ENCODE data around the gene STXBP6. TPM values are rescaled to one million over a fixed set of nuclear protein-coding genes. Genes with fewer than 3 reads are reported as not detected.
A peak's percentile ranks its signal among the peaks of the same experiment; 100 is the strongest.
"Not testable (repeated sequence)": the region's sequence is repeated elsewhere in the genome, so short reads cannot be mapped to it uniquely, and the experiment has no call there.

Gene STXBP6
- total and polyA plus RNA-seq, 7 donors: 7.1 to 32.8 (median 14.3) TPM

- DNase-seq: peak; percentile 74
- 9 to 40% methylated on average over 9 of the region's 9 CpGs for WGBS, 2 donors
- no peaks in the 10 kb centered on the region for H3K27me3 ChIP-seq
- no peaks in the 10 kb centered on the region for H3K36me3 ChIP-seq
- no peak overlapping the region for H3K4me3 ChIP-seq
- intact Hi-C loops (cut with DNase I): loop anchor here (1.0 to 5.0 kb wide), 3 partner anchors 243 to 346 kb away; no protein-coding TSS in a partner anchor
- peak overlapping the region in 1 of 4 donors; percentile 11 for H3K27ac ChIP-seq
- peaks cover 0 to 17% (median 2%) of the 10 kb centered on the region in 4 donors for H3K4me1 ChIP-seq
- no peak for TF ChIP-seq EP300 (IDR thresholded peaks at IDR 0.05)
- TF ChIP-seq POLR2A (IDR thresholded peaks at IDR 0.05): no peak
- TF ChIP-seq POLR2AphosphoS5 (IDR thresholded peaks at IDR 0.05): peak in 2 of 4 donors; percentile 28 to 38
- peak; percentile 46 to 89 (median 78) for TF ChIP-seq CTCF (IDR thresholded peaks at IDR 0.05)
- H3K9me3 ChIP-seq: no peaks in the 10 kb centered on the region
Measured at GRCh38 chr14:24806061-24806678, 243.8 kb downstream of the STXBP6 start.

GRCh38 chr14:24804552-24805212 is 245.3 kb downstream of the STXBP6 start:
- H3K9me3 ChIP-seq: no peaks in the 10 kb centered on the region
- no peaks in the 10 kb centered on the region for H3K36me3 ChIP-seq
- no peak for TF ChIP-seq EP300 (IDR thresholded peaks at IDR 0.05)
- TF ChIP-seq POLR2AphosphoS5 (IDR thresholded peaks at IDR 0.05): no peak
- TF ChIP-seq CTCF (IDR thresholded peaks at IDR 0.05): no peak
- TF ChIP-seq POLR2A (IDR thresholded peaks at IDR 0.05): no peak
- WGBS, 2 donors: 60 to 61% methylated on average over 3 of the region's 3 CpGs
- no peak overlapping the region for H3K27ac ChIP-seq
- H3K4me3 ChIP-seq: no peak overlapping the region
- H3K4me1 ChIP-seq: peaks cover 0 to 9% (median 0%) of the 10 kb centered on the region in 4 donors
- no peaks in the 10 kb centered on the region for H3K27me3 ChIP-seq
- intact Hi-C loops (cut with DNase I): loop anchor here (5.0 kb wide), 1 partner anchor 348 kb away; no protein-coding TSS in a partner anchor
- no peak for DNase-seq

- peaks cover 0 to 9% (median 0%) of the 10 kb centered on the region in 4 donors for H3K4me1 ChIP-seq
- no peak for TF ChIP-seq POLR2A (IDR thresholded peaks at IDR 0.05)
- TF ChIP-seq EP300 (IDR thresholded peaks at IDR 0.05): no peak
- no peak for TF ChIP-seq POLR2AphosphoS5 (IDR thresholded peaks at IDR 0.05)
- no peak for TF ChIP-seq CTCF (IDR thresholded peaks at IDR 0.05)
- intact Hi-C loops (cut with DNase I): no loop called here
- H3K9me3 ChIP-seq: no peaks in the 10 kb centered on the region
- no peak overlapping the region for H3K27ac ChIP-seq
- WGBS, 2 donors: 81 to 85% methylated on average over 10 of the region's 10 CpGs
- DNase-seq: no peak
- H3K36me3 ChIP-seq: no peaks in the 10 kb centered on the region
- H3K27me3 ChIP-seq: no peaks in the 10 kb centered on the region
- no peak overlapping the region for H3K4me3 ChIP-seq
Measured at GRCh38 chr14:24803933-24804494, 245.9 kb downstream of the STXBP6 start.

GRCh38 chr14:24803426-24803825 is 246.5 kb downstream of the STXBP6 start:
- not testable (repeated sequence) for H3K4me1 ChIP-seq

GRCh38 chr14:24802236-24802635 is 247.7 kb downstream of the STXBP6 start:
- 80 to 94% methylated on average over 5 of the region's 5 CpGs for WGBS, 2 donors
- intact Hi-C loops (cut with DNase I): no loop called here
- no peak overlapping the region for H3K27ac ChIP-seq
- peaks cover 0 to 9% (median 0%) of the 10 kb centered on the region in 4 donors for H3K4me1 ChIP-seq
- H3K27me3 ChIP-seq: no peaks in the 10 kb centered on the region
- no peak overlapping the region for H3K4me3 ChIP-seq
- H3K36me3 ChIP-seq: no peaks in the 10 kb centered on the region
- H3K9me3 ChIP-seq: no peaks in the 10 kb centered on the region
- TF ChIP-seq POLR2A (IDR thresholded peaks at IDR 0.05) (no peak), POLR2AphosphoS5 (IDR thresholded peaks at IDR 0.05) (no peak), EP300 (IDR thresholded peaks at IDR 0.05) (no peak), CTCF (IDR thresholded peaks at IDR 0.05) (no peak)
- no peak for DNase-seq

More at GRCh38 chr14:24803426-24803825, 246.5 kb downstream of the STXBP6 start:
- intact Hi-C loops (cut with DNase I); H3K4me3 ChIP-seq; H3K9me3 ChIP-seq; H3K27me3 ChIP-seq; H3K27ac ChIP-seq; H3K36me3 ChIP-seq; DNase-seq: not testable (repeated sequence)
- 94 to 96% methylated on average over 10 of the region's 10 CpGs for WGBS, 2 donors
